ENCODE results near the gene SLC6A13. TPM values are rescaled to one million over a fixed set of nuclear protein-coding genes. Genes with fewer than 3 reads are reported as not detected.

The SLC6A13 gene
- total RNA-seq (2021; fragmentation: NEBNext Ultra II Directional; extraction: Animal tissue kit (Norgen Biotek cat#: 25700)) (not detected in 2 replicates), polyA plus RNA-seq (2011; rRNA removed) (0.03 and 0.19 TPM in 2 replicates), polyA minus RNA-seq (2011; rRNA and poly(A)+ RNA removed) (0.16 and 0.24 TPM in 2 replicates)
- 0.05 TPM for polyA plus RNA-seq (2011; cell fraction: cytosol; rRNA removed)
- polyA plus RNA-seq (2011; cell fraction: nucleus; rRNA removed) = 0.61 TPM
- polyA plus RNA-seq (2012, experiment 1 of 2) = 0.39 TPM in 1 of 4 replicates, not detected in the others
- polyA plus RNA-seq (2012, experiment 2 of 2) = not detected
- 0.06 TPM for polyA plus RNA-seq (2013, experiment 1 of 2)
- 0.11 TPM for polyA plus RNA-seq (2013, experiment 2 of 2)
- not detected for polyA minus RNA-seq (2011; cell fraction: cytosol; rRNA and poly(A)+ RNA removed)
- polyA minus RNA-seq (2011; cell fraction: nucleus; rRNA and poly(A)+ RNA removed) = 1.6 TPM
- long read RNA-seq, experiment 1 = 0 reads
- long read RNA-seq, experiment 2 = 0 reads

GRCh38 chr12:262817-263216 lies at the start of gene SLC6A13:
TSS of gene SLC6A13 (minus strand) at chr12:262836. CDS start at chr12:260052, 2,784 bp downstream.
- no peak within 1 kb of the TSS for H3K4me3 ChIP-seq (ENCODE audit: extremely low read depth in 1 of 4, insufficient read depth in 2 of 4, low read depth in 3 of 4, low read length in 4 of 4)
- no peak within 1 kb of the TSS for H3K4ac ChIP-seq (replicated peaks; ENCODE audit: insufficient read length, low read depth, low read length)
- H2AK5ac ChIP-seq (ENCODE audit: low read depth, low read length) = no peak within 1 kb of the TSS
- no peaks in the 10 kb centered on the region for H3K36me3 ChIP-seq (ENCODE audit: control insufficient read depth in 2 of 4, insufficient read depth in 4 of 4, low read length in 3 of 4)
- DNase-seq (ENCODE audit: low read depth in 1 of 2, low spot score in 2 of 2) = no peak
- H3K27ac ChIP-seq (ENCODE audit: low read depth, low read length) = no peak within 1 kb of the TSS
- no peak within 1 kb of the TSS for H3K4me2 ChIP-seq (ENCODE audit: insufficient read depth in 1 of 2, low read depth in 2 of 2, low read length in 2 of 2)
- H4K20me1 ChIP-seq (replicated peaks in 1 of 2; ENCODE audit: control insufficient read depth in 1 of 2, insufficient read depth in 2 of 2, low read length in 2 of 2) = no peaks in the 10 kb centered on the region
- H3K56ac ChIP-seq (replicated peaks; ENCODE audit: insufficient read length, low read depth, low read length) = no peak within 1 kb of the TSS
- H3K23me2 ChIP-seq (ENCODE audit: low read depth, low read length) = no peaks in the 10 kb centered on the region
- H3K23ac ChIP-seq (ENCODE audit: insufficient read length) = no peak within 1 kb of the TSS
- WGBS, 2 experiments (ENCODE audit: extremely low coverage in 1 of 2, insufficient coverage in 1 of 2, insufficient read length in 1 of 2, insufficient replicate concordance in 2 of 2, low coverage in 1 of 2, low lambda C conversion rate in 2 of 2, missing lambda C conversion rate in 1 of 2) = 73% methylated on average over 5 of the region's 7 CpGs; no CpG with 5 or more reads in 1 of the 2 experiments
- H2BK5ac ChIP-seq (ENCODE audit: low read depth, low read length) = no peak within 1 kb of the TSS
- FAIRE-seq = no peak
- H2BK120ac ChIP-seq (replicated peaks; ENCODE audit: low read depth, low read length) = no peak within 1 kb of the TSS
- H4K8ac ChIP-seq (ENCODE audit: extremely low read depth, insufficient read depth, low read length) = no peak within 1 kb of the TSS
- H4K5ac ChIP-seq (ENCODE audit: insufficient read length, low read depth, low read length) = no peak within 1 kb of the TSS
- H2BK12ac ChIP-seq (ENCODE audit: low read depth, low read length) = no peak within 1 kb of the TSS
- H2AFZ ChIP-seq (ENCODE audit: low read length) = no peak within 1 kb of the TSS
- no peak within 1 kb of the TSS for H2BK20ac ChIP-seq (ENCODE audit: low read length)
- no peaks in the 10 kb centered on the region for H3K79me1 ChIP-seq (ENCODE audit: low read depth, low read length)
- no peak within 1 kb of the TSS for H4K91ac ChIP-seq (replicated peaks; ENCODE audit: insufficient read length, low read length)
- ChIA-PET POLR2A (ENCODE audit: partially characterized antibody) (no interaction called here), CTCF (ENCODE audit: partially characterized antibody) (interaction anchor here (1.4 to 2.3 kb wide), 4 partner anchors 13 to 45 kb away, joined by 3 to 7 read pairs (median 4); no protein-coding TSS in a partner anchor)
- H3K18ac ChIP-seq (ENCODE audit: extremely low read depth, low read length) = no peak within 1 kb of the TSS
- H3K9ac ChIP-seq (replicated peaks in 1 of 4; ENCODE audit: extremely low read depth in 1 of 4, low read depth in 3 of 4, low read length in 3 of 4) = no peak within 1 kb of the TSS
- H2BK15ac ChIP-seq (ENCODE audit: low read length) = no peak within 1 kb of the TSS
- H3K9me3 ChIP-seq (ENCODE audit: insufficient read depth in 2 of 2, low read depth in 1 of 2, low read length in 1 of 2) = no peaks in the 10 kb centered on the region
- 0 out of 7 replicates have a peak, but pooled peaks cover 0 to 3% (median 0%) of the 10 kb centered on the region in 4 experiments for H3K27me3 ChIP-seq (replicated peaks in 1 of 4; ENCODE audit: control insufficient read depth in 3 of 4, extremely low read depth in 1 of 4, insufficient read depth in 3 of 4, low read length in 3 of 4)
- H3K14ac ChIP-seq (ENCODE audit: insufficient read length) = no peak within 1 kb of the TSS
- H3K79me2 ChIP-seq (ENCODE audit: control insufficient read depth in 1 of 2, insufficient read depth in 2 of 2, low read length in 2 of 2) = no peaks in the 10 kb centered on the region
- peaks cover 0 to 2% (median 0%) of the 10 kb centered on the region in 4 experiments; a peak in 2 of 7 replicates for H3K4me1 ChIP-seq (replicated peaks in 1 of 4; ENCODE audit: control insufficient read depth in 3 of 4, insufficient read depth in 4 of 4, low read length in 3 of 4)
- TF ChIP-seq MAFK (IDR thresholded peaks at IDR 0.05; ENCODE audit: low read depth, low read length) (no peak), BRCA1 (IDR thresholded peaks at IDR 0.05; ENCODE audit: low read depth, low read length) (no peak), POLR2AphosphoS5 (IDR thresholded peaks at IDR 0.05; ENCODE audit: low read depth, low read length) (no peak), ZNF274 (IDR thresholded peaks at IDR 0.05; ENCODE audit: borderline replicate concordance, extremely low read depth, low read length) (no peak), BACH1 (IDR thresholded peaks at IDR 0.05; ENCODE audit: low read length) (no peak), TCF12 (IDR thresholded peaks at IDR 0.05; ENCODE audit: low read depth, low read length) (no peak), SP2 (IDR thresholded peaks at IDR 0.05; ENCODE audit: low read length) (no peak), ATF2 (IDR thresholded peaks at IDR 0.05; ENCODE audit: low read length) (no peak), JUN (IDR thresholded peaks at IDR 0.05; ENCODE audit: low read depth, low read length) (no peak), HDAC2 (IDR thresholded peaks at IDR 0.05; ENCODE audit: borderline replicate concordance in 1 of 2, low read depth in 2 of 2, low read length in 2 of 2) (no peak), POU5F1 (IDR thresholded peaks at IDR 0.05; ENCODE audit: low read depth, low read length) (no peak)
